22Rv1 (cell line): ENCODE data around the gene TSPAN18.

Source experiments
- CTCF ChIP-seq: fragments of 450-650 bp; IDR thresholded peaks from 2 replicates; pipeline ENCODE4 v1.5.1; 2017; ENCODE audit warnings: mild to moderate bottlenecking
- ZFX ChIP-seq: fragments of 450-650 bp; IDR thresholded peaks from 2 replicates; pipeline ENCODE4 v1.6.1; 2017; ENCODE audit warnings: antibody characterized with exemption, borderline replicate concordance

- TF ChIP-seq CTCF, result no peak
- TF ChIP-seq ZFX, result no peak
Measured at GRCh38 chr11:44740967-44741366, 14.2 kb downstream of the TSPAN18 start.
